Endodermal cell (in vitro differentiated cells): ENCODE results near the gene TRAF3IP3. TPM values are rescaled to one million over a fixed set of nuclear protein-coding genes. Genes with fewer than 3 reads are reported as not detected.

Experiments used
- DNase-seq: peaks from one replicate; pipeline ENCODE4 v3.0.0-alpha.2; 2017
- H3K27ac ChIP-seq: 2 replicates; pipeline ENCODE4 v1.5.1; 2013; ENCODE audit warnings: mild to moderate bottlenecking, low read depth, low read length, moderate library complexity
- H3K27me3 ChIP-seq: 2 replicates; pipeline ENCODE4 v1.6.1; 2013; ENCODE audit warnings: mild to moderate bottlenecking, low read length, moderate library complexity; ENCODE audit not compliant: insufficient read depth, control insufficient read depth, poor library complexity, severe bottlenecking
- H3K36me3 ChIP-seq: 2 replicates; pipeline ENCODE4 v1.7.0; 2013; ENCODE audit warnings: mild to moderate bottlenecking, low read length, moderate library complexity; ENCODE audit not compliant: control insufficient read depth, insufficient read depth
- H3K4me1 ChIP-seq: one replicate; pipeline ENCODE4 v1.7.0; 2013; ENCODE audit warnings: low read length; ENCODE audit not compliant: control insufficient read depth, insufficient read depth
- H3K4me3 ChIP-seq: 2 replicates; pipeline ENCODE4 v1.5.1; 2013; ENCODE audit warnings: mild to moderate bottlenecking, low read length, moderate library complexity
- H3K9ac ChIP-seq: 2 replicates; pipeline ENCODE4 v1.6.1; 2013; ENCODE audit warnings: mild to moderate bottlenecking, low read length, moderate library complexity; ENCODE audit not compliant: poor library complexity, severe bottlenecking; ENCODE audit errors: extremely low read depth
- H3K9me3 ChIP-seq: 2 replicates; pipeline ENCODE4 v1.6.1; 2013; ENCODE audit warnings: mild to moderate bottlenecking, low read length, moderate library complexity; ENCODE audit not compliant: control insufficient read depth
- H3K27ac Mint-ChIP-seq: 2 replicates; pipeline ENCODE4 v1.8.0; 2020; ENCODE audit warnings: mixed read lengths
- H3K27me3 Mint-ChIP-seq: 2 replicates; pipeline ENCODE4 v1.8.0; 2021; ENCODE audit warnings: mild to moderate bottlenecking, mixed read lengths; ENCODE audit not compliant: insufficient read depth
- H3K36me3 Mint-ChIP-seq: 2 replicates; pipeline ENCODE4 v1.8.0; 2020; ENCODE audit warnings: low read depth, mixed read lengths
- H3K4me1 Mint-ChIP-seq: 2 replicates; pipeline ENCODE4 v1.8.0; 2020; ENCODE audit warnings: mixed read lengths
- H3K4me3 Mint-ChIP-seq: 2 replicates; pipeline ENCODE4 v1.8.0; 2020; ENCODE audit warnings: mild to moderate bottlenecking, moderate library complexity, mixed read lengths
- H3K9me3 Mint-ChIP-seq: 2 replicates; pipeline ENCODE4 v1.8.0; 2020; ENCODE audit warnings: mild to moderate bottlenecking, mixed read lengths
- CTCF ChIP-seq: fragments of 200-600 bp; sonication (generic); conservative IDR thresholded peaks from 2 replicates; pipeline ENCODE4 v1.5.0; 2021; ENCODE audit warnings: antibody characterized with exemption, mild to moderate bottlenecking
- WGBS, 2 experiments: methylation state at CpG; one replicate each; pipeline versions ENCODE4 v1.1.5 to v1.1.7; 2013; ENCODE audit warnings: missing lambda C conversion rate in 2 of 2, mixed read lengths in 1 of 2; ENCODE audit not compliant: insufficient coverage in 1 of 2, insufficient read length in 1 of 2; 5-methylcytosine and 5-hydroxymethylcytosine counted together
- total RNA-seq, 2 donors: library from RNA; stranded (reverse); fragmentation: NEBNext Ultra II Directional in 1 of 2; extraction: Animal tissue kit (Norgen Biotek cat#: 25700) in 1 of 2; gene quantifications; 2 replicates in 1 of 2; 3 replicates in 1 of 2; pipeline ENCODE4 v1.2.1, GENCODE V29; 2021

TRAF3IP3 gene
- total RNA-seq, 2 donors from 2014 or later = not detected

GRCh38 chr1:209723265-209723664 lies 32.6 kb upstream of the TRAF3IP3 start:
- 100% methylated on average over 1 to 3 of the region's 3 CpGs for WGBS, 2 experiments
- DNase-seq = no peak
- H3K27ac Mint-ChIP-seq = no peak overlapping the region
- TF ChIP-seq CTCF = no peak
- H3K9me3 Mint-ChIP-seq = no peaks in the 10 kb centered on the region
- no peak overlapping the region for H3K4me3 Mint-ChIP-seq
- Histone ChIP-seq H3K4me3 (no peak overlapping the region), H3K9me3 (no peaks in the 10 kb centered on the region), H3K27me3 (peaks cover 29% of the 10 kb centered on the region), H3K27ac (no peak overlapping the region), H3K9ac (no peak overlapping the region), H3K36me3 (no peaks in the 10 kb centered on the region), H3K4me1 (no peaks in the 10 kb centered on the region)
- peaks cover 23% of the 10 kb centered on the region for H3K27me3 Mint-ChIP-seq
- no peaks in the 10 kb centered on the region for H3K36me3 Mint-ChIP-seq
- no peaks in the 10 kb centered on the region for H3K4me1 Mint-ChIP-seq

- DNase-seq = no peak
- WGBS, 2 experiments = 69 to 71% methylated on average over 2 to 3 of the region's 3 CpGs
- no peak for TF ChIP-seq CTCF
These were observed 31.8 kb upstream of the TRAF3IP3 start for GRCh38 chr1:209723756-209724693.

GRCh38 chr1:209727286-209727685 lies 28.6 kb upstream of the TRAF3IP3 start:
- TF ChIP-seq CTCF = no peak
- H3K36me3 Mint-ChIP-seq = no peaks in the 10 kb centered on the region
- Histone ChIP-seq H3K4me3 (no peak overlapping the region), H3K9ac (no peak overlapping the region), H3K4me1 (no peaks in the 10 kb centered on the region), H3K9me3 (no peaks in the 10 kb centered on the region), H3K27me3 (peaks cover 50% of the 10 kb centered on the region), H3K27ac (no peak overlapping the region), H3K36me3 (no peaks in the 10 kb centered on the region)
- no peak for DNase-seq
- no peaks in the 10 kb centered on the region for H3K9me3 Mint-ChIP-seq
- peaks cover 28% of the 10 kb centered on the region for H3K27me3 Mint-ChIP-seq
- no peak overlapping the region for H3K4me3 Mint-ChIP-seq
- no peaks in the 10 kb centered on the region for H3K4me1 Mint-ChIP-seq
- no peak overlapping the region for H3K27ac Mint-ChIP-seq
- 83 to 84% methylated on average over 1 to 2 of the region's 2 CpGs for WGBS, 2 experiments

More at GRCh38 chr1:209723756-209724693, 31.8 kb upstream of the TRAF3IP3 start:
- Mint-ChIP-seq H3K4me3 (no peak overlapping the region), H3K4me1 (no peaks in the 10 kb centered on the region), H3K9me3 (no peaks in the 10 kb centered on the region), H3K36me3 (no peaks in the 10 kb centered on the region), H3K27ac (no peak overlapping the region), H3K27me3 (peaks cover 23% of the 10 kb centered on the region)
- H3K36me3 ChIP-seq = no peaks in the 10 kb centered on the region
- no peaks in the 10 kb centered on the region for H3K4me1 ChIP-seq
- H3K9me3 ChIP-seq = no peaks in the 10 kb centered on the region
- H3K9ac ChIP-seq = no peak overlapping the region
- H3K4me3 ChIP-seq = no peak overlapping the region
- no peak overlapping the region for H3K27ac ChIP-seq
- peaks cover 24% of the 10 kb centered on the region for H3K27me3 ChIP-seq
